Right renal cortex interstitium (tissue), 3 donors: ENCODE measurements around the gene BBIP1. TPM values are rescaled to one million over a fixed set of nuclear protein-coding genes. Genes with fewer than 3 reads are reported as not detected.

Source experiments
- polyA plus RNA-seq, 3 donors: library from polyadenylated mRNA; unstranded; fragments of 120-200 nt; gene quantifications; one replicate each; pipeline ENCODE4 v1.2.1, GENCODE V29; 2013; ENCODE audit not compliant: insufficient read length in 3 of 3

The BBIP1 gene
- polyA plus RNA-seq, 3 donors, result 48.0 to 56.4 (median 49.5) TPM

Other genes with a start within 250 kb of the BBIP1 start
- gene PDCD4, start 47.3 kb downstream of the BBIP1 start, polyA plus RNA-seq, result 100 to 1,000 TPM; 257 to 283 (median 268) TPM
- 10 to 100 TPM; 39.6 to 43.2 (median 42.3) TPM for gene SHOC2, start 424 bp upstream of the BBIP1 start, polyA plus RNA-seq
- gene ADRA2A, start 157.8 kb upstream of the BBIP1 start, polyA plus RNA-seq, result 1 to 10 TPM; 2.0 to 4.5 (median 3.3) TPM